Measurements from ENCODE around the gene KPNA3. TPM values are rescaled to one million over a fixed set of nuclear protein-coding genes. Genes with fewer than 3 reads are reported as not detected.

Gene KPNA3
- total RNA-seq, 1 experiment from 2014 or later = 62.0 TPM

DNA sequence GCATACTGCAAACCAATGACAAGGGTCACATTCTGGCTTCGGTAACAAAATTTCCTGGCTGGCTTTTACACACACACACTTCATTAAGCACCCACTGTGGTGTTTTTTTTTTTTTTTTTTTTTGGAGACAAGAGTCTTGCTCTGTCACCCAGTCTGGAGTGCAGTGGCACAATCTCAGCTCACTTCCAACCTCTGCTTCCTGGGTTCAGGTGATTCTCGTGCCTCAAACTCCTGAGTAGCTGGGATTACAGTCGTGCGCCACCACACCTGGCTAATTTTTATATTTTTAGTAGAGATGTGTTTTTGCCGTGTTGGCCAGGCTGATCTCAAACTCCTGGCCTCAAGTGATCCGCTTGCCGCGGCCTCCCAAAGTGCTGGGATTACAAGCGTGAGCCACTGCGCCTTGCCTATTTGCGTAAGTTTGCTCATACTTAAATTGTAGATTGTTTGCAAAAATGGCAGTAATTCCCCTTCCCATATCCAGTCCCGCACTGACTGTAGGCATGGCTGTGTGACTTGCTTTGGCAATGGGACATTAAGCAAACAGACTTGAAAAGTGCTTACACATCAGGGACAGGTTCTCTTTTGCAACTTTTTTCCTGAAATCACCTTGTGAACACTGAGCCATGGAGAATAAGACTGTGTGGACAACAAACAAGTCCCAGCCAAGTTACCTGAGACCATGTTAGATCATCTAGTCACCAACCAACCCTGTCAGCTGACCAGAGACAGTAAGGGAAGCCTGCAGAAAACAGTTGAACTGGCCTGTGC lies 59.1 kb downstream of the KPNA3 start:
- no TSS peak for BruUV-seq (replicated peaks)
- CTCF ChIA-PET = no interaction called here
- intact Hi-C loops (cut with micrococcal nuclease; ENCODE audit: unreplicated experiment) = no loop called here
- Histone ChIP-seq H3K4me1 (ENCODE audit: insufficient read depth, low read length, poor library complexity, severe bottlenecking) (no peaks in the 10 kb centered on the region), H3K36me3 (ENCODE audit: insufficient read depth, low read length, poor library complexity, severe bottlenecking) (peaks cover 7% of the 10 kb centered on the region), H3K27ac (ENCODE audit: low read depth, low read length, poor library complexity, severe bottlenecking) (no peak overlapping the region), H3K27me3 (replicated peaks; ENCODE audit: insufficient read depth, low read depth, low read length, poor library complexity) (no peaks in the 10 kb centered on the region), H3K4me3 (ENCODE audit: low read depth, low read length, poor library complexity, severe bottlenecking) (no peak overlapping the region), H3K9me3 (ENCODE audit: low read depth, low read length, poor library complexity, severe bottlenecking) (no peaks in the 10 kb centered on the region)
- POLR2A ChIA-PET (ENCODE audit: low non-redundant PET) = no interaction called here
- TF ChIP-seq, protein P1, sequence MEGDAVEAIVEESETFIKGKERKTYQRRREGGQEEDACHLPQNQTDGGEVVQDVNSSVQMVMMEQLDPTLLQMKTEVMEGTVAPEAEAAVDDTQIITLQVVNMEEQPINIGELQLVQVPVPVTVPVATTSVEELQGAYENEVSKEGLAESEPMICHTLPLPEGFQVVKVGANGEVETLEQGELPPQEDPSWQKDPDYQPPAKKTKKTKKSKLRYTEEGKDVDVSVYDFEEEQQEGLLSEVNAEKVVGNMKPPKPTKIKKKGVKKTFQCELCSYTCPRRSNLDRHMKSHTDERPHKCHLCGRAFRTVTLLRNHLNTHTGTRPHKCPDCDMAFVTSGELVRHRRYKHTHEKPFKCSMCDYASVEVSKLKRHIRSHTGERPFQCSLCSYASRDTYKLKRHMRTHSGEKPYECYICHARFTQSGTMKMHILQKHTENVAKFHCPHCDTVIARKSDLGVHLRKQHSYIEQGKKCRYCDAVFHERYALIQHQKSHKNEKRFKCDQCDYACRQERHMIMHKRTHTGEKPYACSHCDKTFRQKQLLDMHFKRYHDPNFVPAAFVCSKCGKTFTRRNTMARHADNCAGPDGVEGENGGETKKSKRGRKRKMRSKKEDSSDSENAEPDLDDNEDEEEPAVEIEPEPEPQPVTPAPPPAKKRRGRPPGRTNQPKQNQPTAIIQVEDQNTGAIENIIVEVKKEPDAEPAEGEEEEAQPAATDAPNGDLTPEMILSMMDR (conservative IDR thresholded peaks at IDR 0.05; ENCODE audit: low read depth, low read length) = no peak
- no peak for TF ChIP-seq EZH2 (IDR thresholded peaks at IDR 0.05; ENCODE audit: borderline replicate concordance, low read depth, low read length, poor library complexity, severe bottlenecking)
- DNase-seq (ENCODE audit: low spot score) = no peak

GRCh38 chr13:49731766-49732165 lies 60.7 kb downstream of the KPNA3 start:
- Histone ChIP-seq H3K9me3 (ENCODE audit: low read depth, low read length, poor library complexity, severe bottlenecking) (no peaks in the 10 kb centered on the region), H3K4me1 (ENCODE audit: insufficient read depth, low read length, poor library complexity, severe bottlenecking) (no peaks in the 10 kb centered on the region), H3K36me3 (ENCODE audit: insufficient read depth, low read length, poor library complexity, severe bottlenecking) (peaks cover 7% of the 10 kb centered on the region), H3K4me3 (ENCODE audit: low read depth, low read length, poor library complexity, severe bottlenecking) (no peak overlapping the region), H3K27ac (ENCODE audit: low read depth, low read length, poor library complexity, severe bottlenecking) (no peak overlapping the region), H3K27me3 (replicated peaks; ENCODE audit: insufficient read depth, low read depth, low read length, poor library complexity) (no peaks in the 10 kb centered on the region)
- no TSS peak for BruUV-seq (replicated peaks)
- ChIA-PET CTCF (no interaction called here), POLR2A (ENCODE audit: low non-redundant PET) (no interaction called here)
- intact Hi-C loops (cut with micrococcal nuclease; ENCODE audit: unreplicated experiment) = no loop called here
- no peak for DNase-seq (ENCODE audit: low spot score)
- TF ChIP-seq, protein P1 (conservative IDR thresholded peaks at IDR 0.05; ENCODE audit: low read depth, low read length) = no peak
- TF ChIP-seq EZH2 (IDR thresholded peaks at IDR 0.05; ENCODE audit: borderline replicate concordance, low read depth, low read length, poor library complexity, severe bottlenecking) = no peak

GRCh38 chr13:49716615-49717014 lies 75.9 kb downstream of the KPNA3 start:
- Histone ChIP-seq H3K4me3 (ENCODE audit: low read depth, low read length, poor library complexity, severe bottlenecking) (no peak overlapping the region), H3K36me3 (ENCODE audit: insufficient read depth, low read length, poor library complexity, severe bottlenecking) (peaks cover 45% of the 10 kb centered on the region), H3K27me3 (replicated peaks; ENCODE audit: insufficient read depth, low read depth, low read length, poor library complexity) (no peaks in the 10 kb centered on the region), H3K4me1 (ENCODE audit: insufficient read depth, low read length, poor library complexity, severe bottlenecking) (no peaks in the 10 kb centered on the region), H3K27ac (ENCODE audit: low read depth, low read length, poor library complexity, severe bottlenecking) (no peak overlapping the region), H3K9me3 (ENCODE audit: low read depth, low read length, poor library complexity, severe bottlenecking) (no peaks in the 10 kb centered on the region)
- intact Hi-C loops (cut with micrococcal nuclease; ENCODE audit: unreplicated experiment) = no loop called here
- no peak for DNase-seq (ENCODE audit: low spot score)
- ChIA-PET CTCF (no interaction called here), POLR2A (ENCODE audit: low non-redundant PET) (no interaction called here)
- BruUV-seq (replicated peaks) = no TSS peak
- TF ChIP-seq, protein P1 (conservative IDR thresholded peaks at IDR 0.05; ENCODE audit: low read depth, low read length) = no peak
- no peak for TF ChIP-seq EZH2 (IDR thresholded peaks at IDR 0.05; ENCODE audit: borderline replicate concordance, low read depth, low read length, poor library complexity, severe bottlenecking)
